HG02973 (cell line): ENCODE results near the gene TRAK1.
A peak's percentile ranks its signal among the peaks of the same experiment; 100 is the strongest.

Experiments used
- ATAC-seq: cut with Tn5 transposase; IDR thresholded peaks from one replicate; pipeline ENCODE4 v1.9.1; 2021; ENCODE audit warnings: moderate library complexity; ENCODE audit not compliant: unreplicated experiment

The TRAK1 gene

GRCh38 chr3:42067326-42067725, 23.8 kb upstream of the TRAK1 start:
- ATAC-seq = peak; percentile 89

GRCh38 chr3:42068303-42069088, 22.7 kb upstream of the TRAK1 start:
- no peak for ATAC-seq

- no peak for ATAC-seq
These were observed 21.1 kb upstream of the TRAK1 start for GRCh38 chr3:42070089-42070488.

GRCh38 chr3:42070524-42070923, 20.6 kb upstream of the TRAK1 start:
- ATAC-seq = no peak

GRCh38 chr3:42071904-42072812, 19.0 kb upstream of the TRAK1 start:
- ATAC-seq = no peak

GRCh38 chr3:42072831-42073301, 18.3 kb upstream of the TRAK1 start:
- ATAC-seq = no peak

GRCh38 chr3:42077785-42078184, 13.4 kb upstream of the TRAK1 start:
- no peak for ATAC-seq

GRCh38 chr3:42078677-42079076, 12.5 kb upstream of the TRAK1 start:
- ATAC-seq = no peak

- no peak for ATAC-seq
These were observed 11.3 kb upstream of the TRAK1 start for GRCh38 chr3:42079701-42080452.

- ATAC-seq = no peak
These were observed 10.7 kb upstream of the TRAK1 start for GRCh38 chr3:42080453-42080872.

GRCh38 chr3:42081838-42082473, 9.2 kb upstream of the TRAK1 start:
- ATAC-seq = no peak

- ATAC-seq = no peak
These were observed 6.6 kb upstream of the TRAK1 start for GRCh38 chr3:42084586-42084985.

GRCh38 chr3:42085641-42086376, 5.3 kb upstream of the TRAK1 start:
- no peak for ATAC-seq

- ATAC-seq = no peak
These were observed 2.2 kb upstream of the TRAK1 start for GRCh38 chr3:42088803-42089530.

GRCh38 chr3:42092006-42092405, 849 bp downstream of the TRAK1 start:
- no peak for ATAC-seq

GRCh38 chr3:42094128-42094527, 3.0 kb downstream of the TRAK1 start:
- ATAC-seq = no peak

- no peak for ATAC-seq
These were observed 3.7 kb downstream of the TRAK1 start for GRCh38 chr3:42094691-42095391.

- no peak for ATAC-seq
These were observed 4.4 kb downstream of the TRAK1 start for GRCh38 chr3:42095540-42095939.
